PFSK-1 (cell line): ENCODE measurements around the gene CLDN15.

ENCODE experiments used
- FOXP2 ChIP-seq: optimal IDR thresholded peaks from 2 replicates; pipeline ENCODE3; 2011; ENCODE audit warnings: borderline replicate concordance, control low read depth, inconsistent platforms; ENCODE audit not compliant: insufficient read depth; ENCODE audit errors: extremely low read length, extremely low read depth
- POLR2AphosphoS5 ChIP-seq: IDR thresholded peaks from 2 replicates; pipeline ENCODE4 v1.6.1; 2012; ENCODE audit warnings: low read depth, mild to moderate bottlenecking, control low read depth, low read length, moderate library complexity
- REST ChIP-seq, 2 experiments: IDR thresholded peaks; 2 replicates each; pipeline versions ENCODE4 v1.6.1 to v1.8.0; 2011 to 2012; ENCODE audit warnings: low read depth in 2 of 2, low read length in 2 of 2, control low read depth in 1 of 2, inconsistent platforms in 1 of 2, mild to moderate bottlenecking in 1 of 2, moderate library complexity in 1 of 2; ENCODE audit not compliant: insufficient read depth in 1 of 2
- SIN3A ChIP-seq: IDR thresholded peaks from 2 replicates; pipeline ENCODE4 v1.6.1; 2012; ENCODE audit warnings: mild to moderate bottlenecking, low read length, moderate library complexity, borderline replicate concordance; ENCODE audit not compliant: insufficient read depth
- TAF1 ChIP-seq: IDR thresholded peaks from 2 replicates; pipeline ENCODE4 v1.6.1; 2012; ENCODE audit warnings: low read length, control low read depth, borderline replicate concordance; ENCODE audit not compliant: insufficient read depth

CLDN15 gene

GRCh38 chr7:101211501-101211900 lies 26.1 kb downstream of the CLDN15 start:
- TF ChIP-seq REST (IDR thresholded peaks at IDR 0.05; ENCODE audit: insufficient read depth in 1 of 2, low read depth in 2 of 2, low read length in 2 of 2) (no peak), POLR2AphosphoS5 (no peak), FOXP2 (no peak), SIN3A (no peak), TAF1 (no peak)

- no peak for TF ChIP-seq POLR2AphosphoS5
- no peak for TF ChIP-seq REST (IDR thresholded peaks at IDR 0.05; ENCODE audit: insufficient read depth in 1 of 2, low read depth in 2 of 2, low read length in 2 of 2)
- no peak for TF ChIP-seq SIN3A
- TF ChIP-seq TAF1, result no peak
- TF ChIP-seq FOXP2, result no peak
Measured at GRCh38 chr7:101210143-101210542, 27.5 kb downstream of the CLDN15 start.

GRCh38 chr7:101208794-101209193 lies 28.8 kb downstream of the CLDN15 start:
- no peak for TF ChIP-seq TAF1
- no peak for TF ChIP-seq SIN3A
- TF ChIP-seq POLR2AphosphoS5, result no peak

GRCh38 chr7:101207459-101207858 lies 30.1 kb downstream of the CLDN15 start:
- TF ChIP-seq TAF1, result no peak
- TF ChIP-seq SIN3A, result no peak
- no peak for TF ChIP-seq FOXP2
- TF ChIP-seq REST (IDR thresholded peaks at IDR 0.05; ENCODE audit: insufficient read depth in 1 of 2, low read depth in 2 of 2, low read length in 2 of 2), result no peak
- TF ChIP-seq POLR2AphosphoS5, result no peak; the same call in 1 of the 2 replicates

GRCh38 chr7:101206665-101207042 lies 30.9 kb downstream of the CLDN15 start:
- TF ChIP-seq SIN3A, result no peak

GRCh38 chr7:101205901-101206664 lies 31.5 kb downstream of the CLDN15 start:
- no peak for TF ChIP-seq FOXP2

GRCh38 chr7:101202603-101202918 lies 35.0 kb downstream of the CLDN15 start:
- TF ChIP-seq REST (IDR thresholded peaks at IDR 0.05; ENCODE audit: insufficient read depth in 1 of 2, low read depth in 2 of 2, low read length in 2 of 2) (no peak), SIN3A (no peak)
